ENCODE measurements around the gene LAPTM5. TPM values are rescaled to one million over a fixed set of nuclear protein-coding genes. Genes with fewer than 3 reads are reported as not detected.

Gene LAPTM5
- total and polyA plus RNA-seq, 2 donors (not counting 3 experiments of a cell fraction or from before 2014, with no cell fraction given) = 83.4 to 95.2 TPM

- ChIA-PET CTCF (interaction anchor here (0.7 to 1.8 kb wide), 6 partner anchors 9 to 38 kb away, joined by 3 to 10 read pairs (median 4); no protein-coding TSS in a partner anchor), POLR2A (no interaction called here)
- Histone ChIP-seq H3K9me1 (replicated peaks; ENCODE audit: control insufficient read depth, extremely low read depth, insufficient read depth, low read length) (no peaks in the 10 kb centered on the region), H3K4me3 (replicated peaks in 1 of 3; ENCODE audit: insufficient read depth in 1 of 3, low read depth in 1 of 3, low read length in 3 of 3) (no peak overlapping the region), H2AFZ (ENCODE audit: low read depth, low read length) (no peak overlapping the region), H3K36me3 (ENCODE audit: control insufficient read depth in 2 of 2, extremely low read depth in 1 of 2, insufficient read depth in 2 of 2, low read length in 2 of 2) (no peaks in the 10 kb centered on the region), H3K27ac (ENCODE audit: insufficient read depth, low read depth, low read length) (no peak overlapping the region), H3K79me2 (ENCODE audit: control insufficient read depth, insufficient read depth, low read length) (peaks cover 3% of the 10 kb centered on the region), H3K9me3 (replicated peaks; ENCODE audit: control insufficient read depth, insufficient read depth, low read length) (no peaks in the 10 kb centered on the region), H3K9ac (replicated peaks; ENCODE audit: extremely low read depth, insufficient read depth, low read length) (no peak overlapping the region), H4K20me1 (replicated peaks; ENCODE audit: control insufficient read depth, extremely low read depth, insufficient read depth, low read length) (no peaks in the 10 kb centered on the region), H3K4me1 (ENCODE audit: control insufficient read depth, extremely low read depth, insufficient read depth, low read length) (peaks cover 16% of the 10 kb centered on the region), H3K4me2 (ENCODE audit: insufficient read depth, low read length) (no peak overlapping the region), H3K27me3 (ENCODE audit: control insufficient read depth in 2 of 2, insufficient read depth in 2 of 2, low read length in 2 of 2) (no peaks in the 10 kb centered on the region)
- BruUV-seq (replicated peaks) = no TSS peak
- TF ChIP-seq POLR2A (IDR thresholded peaks at IDR 0.05; ENCODE audit: low read depth, low read length) = no peak
- TF ChIP-seq JUN (IDR thresholded peaks at IDR 0.05; ENCODE audit: borderline replicate concordance, insufficient read depth, insufficient read length, low read depth) = no peak
- TF ChIP-seq MYC (IDR thresholded peaks at IDR 0.05; ENCODE audit: low read depth, low read length) = no peak
- no peak for TF ChIP-seq POLR2AphosphoS5 (IDR thresholded peaks at IDR 0.05; ENCODE audit: insufficient read depth, low read depth, low read length)
- TF ChIP-seq CTCF (IDR thresholded peaks at IDR 0.05; ENCODE audit: extremely low read depth in 1 of 2, insufficient read depth in 1 of 2, low read depth in 1 of 2, low read length in 2 of 2) = no peak
- TF ChIP-seq FOS (IDR thresholded peaks at IDR 0.05; ENCODE audit: borderline replicate concordance, insufficient read depth, low read length) = no peak
- no peak for TF ChIP-seq GATA2 (IDR thresholded peaks at IDR 0.05; ENCODE audit: insufficient read depth, insufficient read length, low read depth, low read length)
- no peak for TF ChIP-seq MAX (IDR thresholded peaks at IDR 0.05; ENCODE audit: insufficient read depth, insufficient read length)
- TF ChIP-seq EZH2 (IDR thresholded peaks at IDR 0.05; ENCODE audit: borderline replicate concordance, low read depth, low read length, severe bottlenecking) = no peak
- intact Hi-C loops (cut with micrococcal nuclease) = loop anchor here (1.0 kb wide), 1 partner anchor 11 kb away; no protein-coding TSS in a partner anchor
- FAIRE-seq (no peak), DNase-seq (ENCODE audit: low read depth, low spot score) (no peak)
- dilution Hi-C loops (cut with MboI; ENCODE audit: extremely low pct_ligation_motif_present, low sequenced_read_pairs) = no loop called here
These were observed 12.3 kb downstream of the LAPTM5 start for GRCh38 chr1:30745156-30745833.
